ENCODE measurements around the gene ZPBP2.

DNA sequence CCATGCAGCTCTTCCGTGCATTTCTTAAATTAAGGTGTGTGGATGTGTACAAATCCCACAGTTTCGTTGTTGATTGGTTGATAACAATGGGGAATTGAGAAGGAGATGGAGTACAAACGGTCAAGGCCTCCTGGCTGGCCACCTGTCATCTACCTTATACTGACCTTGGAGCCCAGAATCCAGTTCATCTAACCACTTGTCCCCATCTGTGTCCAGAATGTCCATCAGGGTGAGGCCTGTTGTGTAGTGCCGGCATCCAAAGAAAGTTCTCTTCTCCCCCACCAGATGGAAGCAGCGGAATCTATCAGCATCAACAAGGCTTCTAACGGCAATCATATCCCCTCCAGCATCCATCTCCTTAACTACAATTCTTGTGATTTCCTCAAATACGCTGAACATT, 48.9 kb downstream of the ZPBP2 start:
- TF ChIP-seq ZNF274 (IDR thresholded peaks at IDR 0.05; ENCODE audit: low read depth, low read length), result no peak
- TF ChIP-seq YY1 (IDR thresholded peaks at IDR 0.05; ENCODE audit: insufficient read depth, insufficient read length), result no peak
